NAMALWA (cell line): ENCODE data around the gene MSI2.

Source experiments
- DNase-seq: peaks from one replicate; pipeline ENCODE4 v3.0.0-alpha.2; 2015; ENCODE audit warnings: low spot score

Gene MSI2

DNA sequence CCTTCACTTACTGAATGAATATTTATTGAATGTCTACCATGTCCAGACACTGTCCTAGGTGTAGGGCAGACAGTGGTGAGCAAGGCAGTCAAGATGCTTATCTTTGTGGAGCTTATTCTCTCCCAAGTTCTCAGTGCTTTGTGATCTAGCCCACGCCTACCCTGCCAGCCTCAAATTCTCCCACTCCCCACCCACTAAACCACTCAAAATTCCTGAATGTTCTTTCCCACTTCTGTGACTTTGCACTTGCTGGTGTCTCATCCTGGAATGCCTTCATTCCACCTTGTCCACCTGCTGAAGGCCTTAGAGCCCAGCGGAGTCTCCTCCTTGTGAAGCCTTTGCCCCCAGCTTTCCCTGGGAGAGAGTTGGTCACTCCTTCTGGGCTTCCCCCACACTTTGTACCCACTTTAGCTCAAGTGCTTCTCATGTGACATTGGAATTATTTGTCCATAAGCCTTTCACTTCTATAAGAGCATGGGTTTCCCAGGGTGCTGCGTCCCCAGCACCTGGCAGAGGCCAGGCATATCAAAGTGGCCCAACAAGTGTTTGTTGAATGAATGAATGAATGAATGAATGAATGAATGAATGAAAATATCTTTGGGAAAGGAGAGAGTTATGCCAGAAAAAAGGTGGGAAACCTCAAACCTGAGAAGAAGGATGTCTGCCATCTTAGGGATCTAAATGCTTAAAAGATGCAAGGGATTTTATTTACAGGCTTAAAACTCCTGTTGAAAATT is 465.8 kb downstream of the MSI2 start:
- no peak for DNase-seq

DNA sequence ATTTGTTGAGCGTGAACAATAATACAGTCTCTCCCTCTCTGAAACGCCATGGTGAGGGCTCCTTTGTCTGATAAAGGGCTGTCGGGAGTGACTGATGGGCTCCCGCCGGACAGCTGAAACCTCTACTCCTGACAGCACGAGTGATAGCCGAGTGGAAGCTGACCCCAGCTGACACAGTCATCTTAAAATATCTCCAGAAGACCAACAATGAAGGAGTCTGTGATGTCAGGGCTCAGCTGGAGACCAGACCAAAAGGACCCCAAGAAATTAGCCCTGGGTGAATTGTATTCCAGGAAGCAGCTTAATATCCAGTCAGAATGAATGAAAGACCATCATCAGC is 466.4 kb downstream of the MSI2 start:
- no peak for DNase-seq

DNA sequence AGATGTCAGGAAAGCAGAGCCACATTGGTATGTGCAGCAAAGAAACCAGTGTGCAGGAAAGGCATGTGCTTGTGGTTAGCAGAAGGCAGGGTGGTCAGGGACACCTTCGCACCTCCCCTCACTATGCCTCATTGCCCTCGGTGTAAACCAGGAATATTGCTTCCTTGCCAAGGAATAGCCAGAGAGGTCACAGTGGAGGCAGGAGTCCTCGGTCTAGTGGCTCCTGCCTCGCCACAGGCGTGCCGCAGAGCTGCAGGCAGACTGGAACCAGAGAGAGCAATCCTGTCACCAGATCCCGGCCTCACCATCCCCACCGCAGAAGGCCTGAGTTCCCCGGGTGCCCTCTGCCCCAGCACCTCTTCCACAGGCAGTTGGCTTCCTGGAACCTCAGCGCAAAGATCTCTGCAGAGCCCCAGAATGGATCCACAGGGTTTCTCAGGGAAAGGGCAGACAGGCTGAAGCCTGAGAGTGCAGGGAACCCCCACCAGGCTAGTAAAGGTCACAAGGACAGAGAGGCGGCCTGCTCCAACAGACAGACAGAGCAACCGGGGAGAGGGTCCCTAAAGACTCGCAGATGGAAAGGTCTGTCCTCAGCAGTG is 467.2 kb downstream of the MSI2 start:
- DNase-seq = no peak

DNA sequence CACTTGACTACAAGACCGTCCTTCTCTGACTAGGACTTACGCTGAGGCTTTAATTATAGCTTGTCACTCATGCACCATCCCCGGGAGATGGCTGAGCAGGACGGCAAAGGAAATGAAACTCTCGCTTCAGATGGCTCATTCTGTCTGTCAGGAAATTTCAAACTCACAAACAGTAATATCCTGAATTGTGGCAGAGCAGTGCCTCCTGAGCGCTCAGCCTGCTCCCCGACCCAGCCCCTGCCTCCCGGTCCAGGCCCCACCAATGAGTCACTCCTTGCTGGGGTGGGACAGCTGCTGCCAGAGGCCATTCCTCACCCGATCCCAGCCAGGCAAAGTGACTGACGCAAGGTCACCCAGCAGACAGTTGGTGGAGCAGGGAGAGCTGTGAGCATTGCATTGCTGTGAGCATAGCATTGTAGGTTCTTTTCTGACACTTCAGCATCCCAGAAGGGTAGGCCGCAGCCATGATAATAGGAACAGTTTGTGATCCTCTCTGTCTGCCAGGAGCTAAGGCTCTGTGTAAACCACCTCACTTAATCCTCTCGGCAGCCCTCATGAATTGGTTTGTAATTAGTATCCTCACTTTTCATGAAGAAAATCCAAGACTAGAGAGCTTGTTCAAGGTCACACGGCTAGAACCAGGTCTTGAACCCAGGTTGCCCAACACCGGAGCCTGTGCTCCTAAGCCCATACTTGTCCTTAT is 467.9 kb downstream of the MSI2 start:
- no peak for DNase-seq

DNA sequence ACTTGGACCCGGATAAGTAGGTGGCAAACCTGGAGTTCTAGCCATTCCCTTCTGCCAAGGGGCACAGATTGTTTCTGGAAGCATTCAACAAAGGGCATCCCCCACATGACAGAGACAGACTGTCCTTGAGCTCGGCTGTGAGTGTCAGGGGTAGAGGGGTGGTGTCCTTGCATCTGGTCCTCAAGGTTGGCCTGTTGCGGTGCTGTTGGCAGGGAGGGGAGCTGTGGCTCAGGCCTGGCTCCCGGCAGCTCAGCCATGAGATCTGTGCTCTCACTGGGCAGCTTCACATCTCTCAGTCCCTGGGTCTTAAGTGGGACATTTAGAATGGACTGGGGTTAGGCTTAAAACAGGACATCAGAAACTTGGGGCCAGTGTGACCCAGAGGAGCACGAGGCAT is 468.4 kb downstream of the MSI2 start:
- DNase-seq = no peak

DNA sequence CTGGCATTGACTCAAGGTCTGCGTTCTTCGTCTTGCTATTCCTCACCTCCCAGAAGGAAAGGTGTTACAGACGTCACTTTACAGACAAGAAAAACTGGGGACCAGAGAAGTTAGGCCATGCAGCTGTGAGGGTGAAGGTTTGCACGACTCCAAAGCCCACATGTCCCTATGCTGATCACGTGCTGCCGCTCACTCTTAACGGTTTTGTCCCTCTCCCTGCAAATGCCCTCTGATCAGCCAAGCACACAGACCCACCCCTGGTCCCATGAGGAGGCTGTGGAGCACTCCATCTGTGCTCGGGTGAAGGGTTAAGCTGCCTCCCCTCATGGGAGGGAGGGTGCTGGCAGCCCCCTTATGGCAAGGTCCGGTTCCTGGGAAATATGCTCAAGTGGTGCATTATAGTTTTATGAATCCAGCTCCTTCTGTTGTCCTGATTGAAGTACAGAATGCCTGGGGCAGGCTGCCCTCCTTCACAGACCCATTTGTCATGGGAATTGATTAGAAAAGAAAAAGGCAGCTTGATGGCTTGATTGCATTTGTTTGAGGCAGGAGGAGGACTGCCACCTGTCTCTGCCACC is 470.0 kb downstream of the MSI2 start:
- no peak for DNase-seq

DNA sequence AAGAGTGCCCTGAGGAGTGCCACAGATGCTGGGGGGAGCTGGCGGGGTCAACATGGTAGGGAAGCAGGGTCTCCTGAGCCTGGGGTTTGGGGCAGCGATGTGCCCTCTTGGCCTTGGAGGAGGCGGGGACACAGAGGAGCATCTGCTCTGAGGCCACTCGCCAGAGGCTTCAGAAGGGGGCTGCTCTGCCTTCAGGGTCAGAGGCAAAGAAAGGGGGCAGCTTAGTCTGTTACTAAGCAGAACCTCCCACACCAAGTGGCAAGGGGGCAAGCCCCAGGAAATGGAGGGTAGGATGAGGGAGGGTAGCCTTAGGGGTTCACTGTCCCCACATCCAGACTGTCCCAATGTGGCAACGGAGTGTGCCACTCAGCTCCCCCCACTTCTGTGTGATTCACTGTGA is 470.5 kb downstream of the MSI2 start:
- DNase-seq = no peak

DNA sequence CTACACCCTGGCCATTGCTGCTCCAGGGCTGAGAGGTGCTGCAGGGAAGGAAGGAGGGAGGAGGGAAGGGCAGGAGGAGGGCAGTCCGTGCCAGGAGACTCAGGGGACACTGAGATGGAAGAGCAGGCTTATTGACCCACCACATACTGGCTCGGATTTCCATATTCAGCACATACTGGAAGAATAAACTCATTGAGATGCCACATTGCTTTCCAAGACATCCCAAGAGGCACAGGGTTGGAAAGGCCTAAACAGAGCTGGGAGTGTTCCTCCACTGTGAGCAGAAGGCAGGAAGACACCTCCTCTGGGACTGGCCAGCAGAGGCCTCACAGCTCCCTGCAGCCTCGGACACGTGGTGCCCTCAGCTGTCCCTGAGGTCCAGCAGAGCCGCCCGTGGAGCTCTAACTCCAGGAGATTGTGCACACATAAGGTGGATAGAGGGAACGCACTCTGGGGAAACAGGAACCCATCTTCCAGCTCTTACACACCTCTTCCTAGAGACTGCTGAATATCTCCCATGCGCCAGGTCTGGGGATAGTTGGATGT is 471.4 kb downstream of the MSI2 start:
- DNase-seq = no peak

DNA sequence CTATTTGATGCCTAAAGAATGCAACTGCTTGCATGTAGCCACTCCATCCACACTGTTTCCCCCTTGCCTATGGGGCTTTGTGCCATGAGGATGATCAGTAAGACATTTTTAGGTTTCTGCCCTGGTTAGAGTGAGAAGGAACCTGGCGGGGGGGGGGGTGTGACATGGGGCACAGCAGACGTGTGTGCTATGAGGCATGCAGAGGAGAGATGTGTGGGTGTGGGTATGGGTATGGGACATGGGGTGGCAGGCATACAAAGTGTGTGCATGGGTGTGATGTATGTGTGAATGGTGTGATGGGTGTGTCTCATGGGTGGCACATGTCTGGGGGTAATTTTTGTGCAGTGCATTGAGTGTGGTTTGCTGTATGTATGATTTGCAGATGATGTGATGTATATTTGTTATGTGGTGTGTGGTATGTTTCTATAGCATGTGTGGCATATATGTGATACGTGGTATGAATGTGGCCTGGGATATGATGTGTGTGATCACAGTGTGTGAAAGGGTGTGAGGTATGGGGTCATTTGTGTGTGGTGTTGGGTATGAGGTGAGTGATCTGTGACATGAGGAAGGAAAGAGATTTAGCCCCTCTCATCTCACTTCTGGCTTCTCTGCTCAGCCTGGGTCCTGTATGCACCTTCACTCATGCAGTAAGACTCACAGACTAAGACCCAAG is 473.8 kb downstream of the MSI2 start:
- no peak for DNase-seq

DNA sequence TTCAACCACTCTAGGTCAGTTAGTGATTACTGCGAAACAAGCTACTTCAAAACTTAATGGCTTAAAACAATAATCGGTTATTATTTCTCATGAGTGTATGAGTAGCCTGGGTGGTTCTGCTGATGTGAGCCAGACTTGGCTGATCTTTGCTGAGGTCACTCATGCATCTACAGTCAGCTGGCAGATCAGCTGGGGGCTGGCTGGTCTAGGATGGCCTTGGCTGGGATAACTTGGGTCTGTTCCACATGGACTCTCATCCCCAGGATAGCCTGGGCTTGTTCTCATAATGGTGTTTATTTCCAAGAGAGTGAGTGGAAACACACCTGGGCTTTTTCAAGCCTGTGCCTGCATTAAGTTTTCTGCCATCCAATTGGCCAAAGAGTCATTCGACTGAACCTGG is 475.7 kb downstream of the MSI2 start:
- DNase-seq = no peak

DNA sequence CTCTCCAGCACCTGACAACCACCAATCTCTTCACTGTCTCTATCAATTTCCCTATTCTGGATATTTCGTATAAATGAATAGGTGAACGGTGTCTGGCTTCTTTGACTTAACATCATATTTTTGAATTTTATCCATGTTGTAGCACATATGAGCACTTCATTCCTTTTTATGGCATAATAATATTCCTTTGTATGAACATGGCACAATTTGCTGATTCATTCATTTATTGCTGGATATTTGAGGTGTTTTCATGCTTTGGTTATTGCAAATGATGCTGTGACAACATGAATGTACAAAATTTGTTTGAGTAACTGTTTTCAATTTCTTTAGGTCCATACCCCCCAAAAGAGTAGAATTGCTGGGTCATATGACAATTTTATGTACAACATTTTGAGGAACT is 476.8 kb downstream of the MSI2 start:
- no peak for DNase-seq
